ENCODE measurements around the gene MED29. TPM values are rescaled to one million over a fixed set of nuclear protein-coding genes. Genes with fewer than 3 reads are reported as not detected.

MED29 gene
- total and polyA plus RNA-seq, 10 of the 15 experiments (the other 5 are each of a cell fraction or from before 2014, with no cell fraction given) = 3.2 to 36.6 (median 22.8) TPM

DNA sequence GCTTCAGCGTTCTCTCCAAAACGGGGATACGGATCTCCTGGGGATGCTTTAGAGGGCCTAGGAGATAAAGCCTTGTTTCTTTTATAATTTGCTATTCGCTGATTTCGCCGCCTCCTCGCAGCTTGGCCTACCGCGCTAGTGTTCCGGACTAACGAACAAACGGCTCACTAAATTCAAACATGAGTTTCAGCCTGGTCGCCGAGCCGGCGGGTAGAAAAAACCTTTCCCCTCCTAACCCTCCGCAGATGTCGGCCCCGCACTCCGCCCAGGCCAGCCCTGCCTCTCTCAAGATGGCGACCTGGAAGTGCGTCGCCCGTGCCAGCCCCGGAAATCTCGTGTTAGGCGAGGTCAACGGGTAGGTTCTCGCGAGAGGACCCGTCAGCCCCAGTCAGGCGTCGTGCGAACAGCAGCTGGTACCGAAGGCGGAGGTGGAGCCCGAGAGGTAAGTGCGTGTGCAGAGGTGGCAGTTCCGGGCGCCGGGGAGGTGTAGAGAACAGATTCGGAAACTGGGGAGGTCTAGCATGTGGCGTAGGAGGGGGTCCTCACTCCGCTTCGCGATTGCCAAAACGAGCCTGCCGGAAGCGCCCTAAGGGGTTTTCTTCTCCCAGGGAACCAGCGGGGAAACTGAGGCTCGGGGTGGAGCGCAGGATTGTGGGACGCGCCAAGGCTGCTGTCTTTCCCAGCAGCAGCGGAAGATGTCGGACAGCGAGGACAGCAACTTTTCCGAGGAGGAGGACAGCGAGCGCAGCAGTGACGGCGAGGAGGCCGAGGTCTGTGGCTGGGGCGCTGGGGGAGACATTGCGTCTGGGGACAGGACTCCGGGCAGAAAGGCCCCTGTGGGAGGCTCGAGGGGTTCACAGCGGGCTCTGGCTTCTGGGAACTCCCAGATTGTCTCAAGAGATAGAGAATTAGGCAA is 54.3 kb downstream of the MED29 start, which contains the start of gene SUPT5H (continued):
- TF ChIP-seq IKZF1 (conservative IDR thresholded peaks at IDR 0.05) (peak; percentile 83), ZSCAN29 (IDR thresholded peaks at IDR 0.05) (no peak), FOXM1 (IDR thresholded peaks at IDR 0.05; ENCODE audit: low read depth, low read length) (peak; percentile 69; the same call in 1 of the 2 replicates), RAD21 (IDR thresholded peaks at IDR 0.05; ENCODE audit: insufficient read depth, low read depth, low read length) (no peak), NFYA (IDR thresholded peaks at IDR 0.05; ENCODE audit: borderline replicate concordance, low read depth, low read length) (no peak), BMI1 (IDR thresholded peaks at IDR 0.05; ENCODE audit: borderline replicate concordance) (no peak), EGR1 (IDR thresholded peaks at IDR 0.05; ENCODE audit: borderline replicate concordance in 1 of 2, low read depth in 2 of 2, low read length in 2 of 2) (peak in 1 of 2 experiments; percentile 73; a peak in 2 of 3 replicates), CREB1 (IDR thresholded peaks at IDR 0.05; ENCODE audit: low read depth) (peak; percentile 94), ASH2L (IDR thresholded peaks at IDR 0.05; ENCODE audit: borderline replicate concordance, low read depth) (no peak), SMAD1 (IDR thresholded peaks at IDR 0.05; ENCODE audit: low read depth, partially characterized antibody) (peak; percentile 62), ZNF217 (IDR thresholded peaks at IDR 0.05) (no peak), SREBF1 (IDR thresholded peaks at IDR 0.05; ENCODE audit: low read length) (no peak; the same call in 1 of the 2 replicates), SUZ12 (IDR thresholded peaks at IDR 0.05; ENCODE audit: unreplicated experiment) (no peak), ZNF622 (IDR thresholded peaks at IDR 0.05) (no peak), CBFB (IDR thresholded peaks at IDR 0.05; ENCODE audit: low read depth) (peak; percentile 98), RB1 (IDR thresholded peaks at IDR 0.05; ENCODE audit: borderline replicate concordance) (no peak), MYB (IDR thresholded peaks at IDR 0.05; ENCODE audit: borderline replicate concordance, low read depth, low read length) (no peak), FOS (IDR thresholded peaks at IDR 0.05; ENCODE audit: borderline replicate concordance, extremely low read depth, insufficient read length) (no peak)
- TF ChIP-seq, protein P1, sequence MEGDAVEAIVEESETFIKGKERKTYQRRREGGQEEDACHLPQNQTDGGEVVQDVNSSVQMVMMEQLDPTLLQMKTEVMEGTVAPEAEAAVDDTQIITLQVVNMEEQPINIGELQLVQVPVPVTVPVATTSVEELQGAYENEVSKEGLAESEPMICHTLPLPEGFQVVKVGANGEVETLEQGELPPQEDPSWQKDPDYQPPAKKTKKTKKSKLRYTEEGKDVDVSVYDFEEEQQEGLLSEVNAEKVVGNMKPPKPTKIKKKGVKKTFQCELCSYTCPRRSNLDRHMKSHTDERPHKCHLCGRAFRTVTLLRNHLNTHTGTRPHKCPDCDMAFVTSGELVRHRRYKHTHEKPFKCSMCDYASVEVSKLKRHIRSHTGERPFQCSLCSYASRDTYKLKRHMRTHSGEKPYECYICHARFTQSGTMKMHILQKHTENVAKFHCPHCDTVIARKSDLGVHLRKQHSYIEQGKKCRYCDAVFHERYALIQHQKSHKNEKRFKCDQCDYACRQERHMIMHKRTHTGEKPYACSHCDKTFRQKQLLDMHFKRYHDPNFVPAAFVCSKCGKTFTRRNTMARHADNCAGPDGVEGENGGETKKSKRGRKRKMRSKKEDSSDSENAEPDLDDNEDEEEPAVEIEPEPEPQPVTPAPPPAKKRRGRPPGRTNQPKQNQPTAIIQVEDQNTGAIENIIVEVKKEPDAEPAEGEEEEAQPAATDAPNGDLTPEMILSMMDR (IDR thresholded peaks at IDR 0.05 in 2 of 3, conservative IDR thresholded peaks at IDR 0.05 in 1 of 3; ENCODE audit: control insufficient read depth in 2 of 3, extremely low read depth in 1 of 3, insufficient read depth in 1 of 3, low read depth in 3 of 3, low read length in 3 of 3) = no peak
- TF ChIP-seq, protein P2, sequence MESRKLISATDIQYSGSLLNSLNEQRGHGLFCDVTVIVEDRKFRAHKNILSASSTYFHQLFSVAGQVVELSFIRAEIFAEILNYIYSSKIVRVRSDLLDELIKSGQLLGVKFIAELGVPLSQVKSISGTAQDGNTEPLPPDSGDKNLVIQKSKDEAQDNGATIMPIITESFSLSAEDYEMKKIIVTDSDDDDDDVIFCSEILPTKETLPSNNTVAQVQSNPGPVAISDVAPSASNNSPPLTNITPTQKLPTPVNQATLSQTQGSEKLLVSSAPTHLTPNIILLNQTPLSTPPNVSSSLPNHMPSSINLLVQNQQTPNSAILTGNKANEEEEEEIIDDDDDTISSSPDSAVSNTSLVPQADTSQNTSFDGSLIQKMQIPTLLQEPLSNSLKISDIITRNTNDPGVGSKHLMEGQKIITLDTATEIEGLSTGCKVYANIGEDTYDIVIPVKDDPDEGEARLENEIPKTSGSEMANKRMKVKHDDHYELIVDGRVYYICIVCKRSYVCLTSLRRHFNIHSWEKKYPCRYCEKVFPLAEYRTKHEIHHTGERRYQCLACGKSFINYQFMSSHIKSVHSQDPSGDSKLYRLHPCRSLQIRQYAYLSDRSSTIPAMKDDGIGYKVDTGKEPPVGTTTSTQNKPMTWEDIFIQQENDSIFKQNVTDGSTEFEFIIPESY (IDR thresholded peaks at IDR 0.05) = no peak
- TF ChIP-seq, protein P3, sequence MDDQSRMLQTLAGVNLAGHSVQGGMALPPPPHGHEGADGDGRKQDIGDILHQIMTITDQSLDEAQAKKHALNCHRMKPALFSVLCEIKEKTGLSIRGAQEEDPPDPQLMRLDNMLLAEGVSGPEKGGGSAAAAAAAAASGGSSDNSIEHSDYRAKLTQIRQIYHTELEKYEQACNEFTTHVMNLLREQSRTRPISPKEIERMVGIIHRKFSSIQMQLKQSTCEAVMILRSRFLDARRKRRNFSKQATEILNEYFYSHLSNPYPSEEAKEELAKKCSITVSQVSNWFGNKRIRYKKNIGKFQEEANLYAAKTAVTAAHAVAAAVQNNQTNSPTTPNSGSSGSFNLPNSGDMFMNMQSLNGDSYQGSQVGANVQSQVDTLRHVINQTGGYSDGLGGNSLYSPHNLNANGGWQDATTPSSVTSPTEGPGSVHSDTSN (IDR thresholded peaks at IDR 0.05; ENCODE audit: insufficient replicate concordance, low read depth, low read length) = peak; percentile 22
- TF ChIP-seq, protein P4, sequence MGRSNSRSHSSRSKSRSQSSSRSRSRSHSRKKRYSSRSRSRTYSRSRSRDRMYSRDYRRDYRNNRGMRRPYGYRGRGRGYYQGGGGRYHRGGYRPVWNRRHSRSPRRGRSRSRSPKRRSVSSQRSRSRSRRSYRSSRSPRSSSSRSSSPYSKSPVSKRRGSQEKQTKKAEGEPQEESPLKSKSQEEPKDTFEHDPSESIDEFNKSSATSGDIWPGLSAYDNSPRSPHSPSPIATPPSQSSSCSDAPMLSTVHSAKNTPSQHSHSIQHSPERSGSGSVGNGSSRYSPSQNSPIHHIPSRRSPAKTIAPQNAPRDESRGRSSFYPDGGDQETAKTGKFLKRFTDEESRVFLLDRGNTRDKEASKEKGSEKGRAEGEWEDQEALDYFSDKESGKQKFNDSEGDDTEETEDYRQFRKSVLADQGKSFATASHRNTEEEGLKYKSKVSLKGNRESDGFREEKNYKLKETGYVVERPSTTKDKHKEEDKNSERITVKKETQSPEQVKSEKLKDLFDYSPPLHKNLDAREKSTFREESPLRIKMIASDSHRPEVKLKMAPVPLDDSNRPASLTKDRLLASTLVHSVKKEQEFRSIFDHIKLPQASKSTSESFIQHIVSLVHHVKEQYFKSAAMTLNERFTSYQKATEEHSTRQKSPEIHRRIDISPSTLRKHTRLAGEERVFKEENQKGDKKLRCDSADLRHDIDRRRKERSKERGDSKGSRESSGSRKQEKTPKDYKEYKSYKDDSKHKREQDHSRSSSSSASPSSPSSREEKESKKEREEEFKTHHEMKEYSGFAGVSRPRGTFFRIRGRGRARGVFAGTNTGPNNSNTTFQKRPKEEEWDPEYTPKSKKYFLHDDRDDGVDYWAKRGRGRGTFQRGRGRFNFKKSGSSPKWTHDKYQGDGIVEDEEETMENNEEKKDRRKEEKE (IDR thresholded peaks at IDR 0.05) = no peak

Data from GM12878 (cell line).